K562 (cell line): ENCODE results near the gene MOCOS. TPM values are rescaled to one million over a fixed set of nuclear protein-coding genes. Genes with fewer than 3 reads are reported as not detected.

Source experiments
- ATAC-seq: fragments of 200-7000 bp; cut with Tn5 transposase; 3 replicates; pipeline ENCODE4 v1.9.1; 2020; ENCODE audit warnings: moderate library complexity
- BruUV-seq: library from RNA; stranded (reverse); fragments of 400-500 nt; replicated peaks from 2 replicates; lab custom pipeline; 2021; lab: Mats Ljungman, UMichigan
- CTCF ChIA-PET: fragments of 300-600 bp; formaldehyde crosslinking; extraction: SDS; loops from one replicate; lab custom pipeline; 2021; ENCODE audit warnings: low intra/inter-chr PET ratio; lab: Yijun Ruan, JAX
- POLR2A ChIA-PET: fragments of 300-600, 350-650 bp; sonication (Branson Sonifier 250); formaldehyde crosslinking; extraction: SDS; loops from one replicate; lab custom pipeline; 2021; ENCODE audit warnings: antibody characterized with exemption, inconsistent platforms; lab: Yijun Ruan, JAX
- DNase-seq, 4 experiments: peaks; one replicate each; pipeline versions ENCODE4 v3.0.0 to v3.0.0-alpha.2; 2011 to 2018; ENCODE audit warnings: low spot score in 3 of 4, mixed read lengths in 3 of 4; ENCODE audit errors: extremely low read depth in 1 of 4
- FAIRE-seq: peaks from 2 replicates; lab custom pipeline; 2011; peaks lifted over from hg19 to GRCh38; lab: Jason Lieb, UNC
- H2AFZ ChIP-seq: 2 replicates; pipeline ENCODE4 v1.6.0; 2011; ENCODE audit warnings: low read depth, low read length, control low read depth, inconsistent platforms
- H3K27ac ChIP-seq: fragments of 200-600 bp; 3 replicates; pipeline ENCODE4 v1.8.0; 2011; ENCODE audit warnings: low read depth, mild to moderate bottlenecking, control low read depth, inconsistent platforms, low read length, moderate library complexity, mixed read lengths; ENCODE audit errors: extremely low read depth
- H3K27me3 ChIP-seq, 2 experiments: fragments of 300-600 bp in 1 of 2; 2 replicates in 1 of 2; 3 replicates in 1 of 2; pipeline versions ENCODE4 v1.6.0 to v1.8.0; 2011; ENCODE audit warnings: inconsistent platforms in 2 of 2, low read length in 2 of 2, mild to moderate bottlenecking in 1 of 2, mixed read lengths in 1 of 2, moderate library complexity in 1 of 2; ENCODE audit not compliant: control insufficient read depth in 2 of 2, insufficient read depth in 2 of 2
- H3K36me3 ChIP-seq: fragments of 300-600 bp; 3 replicates; pipeline ENCODE4 v1.8.0; 2011; ENCODE audit warnings: mild to moderate bottlenecking, low read length, inconsistent platforms; ENCODE audit not compliant: control insufficient read depth, insufficient read depth
- H3K4me1 ChIP-seq, 2 experiments: fragments of 200-600 bp in 1 of 2; replicated peaks in 1 of 2; 2 replicates in 1 of 2; 3 replicates in 1 of 2; pipeline versions ENCODE4 v1.5.1 to v1.8.0; 2011; ENCODE audit warnings: inconsistent platforms in 2 of 2, low read length in 2 of 2, mild to moderate bottlenecking in 1 of 2, mixed read lengths in 1 of 2, moderate library complexity in 1 of 2; ENCODE audit not compliant: control insufficient read depth in 2 of 2, insufficient read depth in 2 of 2
- H3K4me2 ChIP-seq: 2 replicates; pipeline ENCODE4 v1.6.1; 2011; ENCODE audit warnings: low read length, control low read depth, inconsistent platforms, mixed read lengths; ENCODE audit not compliant: insufficient read depth
- H3K4me3 ChIP-seq: fragments of 200-600 bp; sonication (generic), shearing (Covaris generic); 2 replicates; pipeline ENCODE4 v1.5.1; 2016; ENCODE audit warnings: control low read depth, inconsistent platforms
- H3K79me2 ChIP-seq: fragments of 200-600 bp; 3 replicates; pipeline ENCODE4 v1.8.0; 2011; ENCODE audit warnings: low read length, inconsistent platforms; ENCODE audit not compliant: control insufficient read depth, insufficient read depth
- H3K9ac ChIP-seq, 2 experiments: 2 replicates each; pipeline versions ENCODE4 v1.6.0 to v1.6.1; 2011; ENCODE audit warnings: low read depth in 2 of 2, low read length in 2 of 2, control low read depth in 1 of 2, inconsistent platforms in 1 of 2, mild to moderate bottlenecking in 1 of 2, mixed read lengths in 1 of 2; ENCODE audit not compliant: insufficient read depth in 1 of 2
- H3K9me1 ChIP-seq: one replicate; pipeline ENCODE4 v1.6.0; 2011; ENCODE audit warnings: inconsistent platforms, mild to moderate bottlenecking, low read length, moderate library complexity; ENCODE audit not compliant: control insufficient read depth, insufficient read depth
- H3K9me3 ChIP-seq: replicated peaks from 2 replicates; pipeline ENCODE4 v1.5.1; 2011; ENCODE audit warnings: low read depth, low read length, inconsistent platforms; ENCODE audit not compliant: control insufficient read depth, insufficient read depth
- H4K20me1 ChIP-seq: replicated peaks from 2 replicates; pipeline ENCODE4 v1.6.1; 2011; ENCODE audit warnings: low read length, inconsistent platforms, mixed read lengths; ENCODE audit not compliant: control insufficient read depth, insufficient read depth
- BRF1 ChIP-seq: IDR thresholded peaks from 3 replicates; pipeline ENCODE4 v1.6.1; 2011; ENCODE audit warnings: borderline replicate concordance, mild to moderate bottlenecking; ENCODE audit not compliant: insufficient read length; ENCODE audit errors: extremely low read depth
- HLTF ChIP-seq: fragments of 450-650 bp; IDR thresholded peaks from 2 replicates; pipeline ENCODE4 v1.6.1; 2016
- KDM5B ChIP-seq: fragments of 200-600 bp; sonication (generic); IDR thresholded peaks from 2 replicates; pipeline ENCODE4 v1.6.1; 2012; ENCODE audit warnings: low read depth, mild to moderate bottlenecking, moderate library complexity, low read length, control low read depth, inconsistent platforms; ENCODE audit not compliant: insufficient replicate concordance
- RBM25 ChIP-seq: fragments of 200-400 bp; formaldehyde crosslinking; IDR thresholded peaks from 2 replicates; pipeline ENCODE4 v1.6.1; 2018; ENCODE audit warnings: low read length, low read depth, moderate library complexity; ENCODE audit not compliant: severe bottlenecking
- WGBS: fragments of 100-300 bp; shearing (Covaris generic); methylation state at CpG from one replicate; pipeline ENCODE4 v1.1.6; 2016; ENCODE audit warnings: low coverage, mixed read lengths; ENCODE audit not compliant: insufficient coverage; ENCODE audit errors: missing lambda C conversion rate; 5-methylcytosine and 5-hydroxymethylcytosine counted together
- in situ Hi-C: fragments of 300-500 bp; cut with MboI; formaldehyde crosslinking; loops from 4 replicates; pipeline ENCODE4 v1.15.0; 2018; ENCODE audit warnings: inconsistent platforms, mixed read lengths
- intact Hi-C: fragments of 100-400 bp; cut with micrococcal nuclease; formaldehyde crosslinking; loops from 2 replicates; pipeline ENCODE4 v1.14.2; 2022
- polyA plus RNA-seq, 8 experiments: library from polyadenylated mRNA; depleted of rRNA in 4 of 8; stranded (reverse) in 5 of 8; unstranded in 3 of 8; fragments of >200 nt; fragmentation: Nextera tagmentation in 2 of 8; fragmentation: Illumina TruSeq in 1 of 8; extraction: Ambion mirVana in 2 of 8; extraction: Trizol in 1 of 8; gene quantifications; 2 replicates each; pipeline versions ENCODE4 v1.2.1 to v1.2.3, GENCODE V29; 2011 to 2014; ENCODE audit warnings: inconsistent platforms in 1 of 8, missing spikeins in 1 of 8
- total RNA-seq, 7 experiments: library from RNA; depleted of rRNA in 6 of 7; stranded (reverse); fragments of >200 nt in 6 of 7; fragmentation: Illumina TruSeq in 2 of 7; extraction: Trizol in 2 of 7; gene quantifications; 2 replicates each; pipeline versions ENCODE4 v1.2.1 to v1.2.3, GENCODE V29; 2011 to 2021; ENCODE audit warnings: low replicate concordance in 1 of 7
- TF ChIP-seq, protein P1 (sequence below): fragments of 450-650 bp; IDR thresholded peaks from 2 replicates; pipeline ENCODE4 v1.7.0; 2016; ENCODE audit warnings: borderline replicate concordance
- TF ChIP-seq, protein P2 (sequence below): IDR thresholded peaks from 3 replicates; pipeline ENCODE4 v1.6.1; 2011; ENCODE audit warnings: borderline replicate concordance, mild to moderate bottlenecking; ENCODE audit not compliant: insufficient read length, insufficient read depth

The MOCOS gene
- total and polyA plus RNA-seq, 9 of the 15 experiments (the other 6 are each of a cell fraction or from before 2014, with no cell fraction given): 4.5 to 12.4 (median 9.1) TPM

GRCh38 chr18:36279001-36279400 is 91.7 kb downstream of the MOCOS start:
- no peaks in the 10 kb centered on the region for H3K79me2 ChIP-seq
- H4K20me1 ChIP-seq: no peaks in the 10 kb centered on the region
- ATAC-seq: peak; percentile 32
- intact Hi-C loops: no loop called here
- no peaks in the 10 kb centered on the region for H3K9me3 ChIP-seq
- H3K27ac ChIP-seq: no peak overlapping the region
- peaks cover 3 to 13% of the 10 kb centered on the region in 2 experiments; a peak in 3 of 5 replicates for H3K27me3 ChIP-seq
- no peak overlapping the region for H2AFZ ChIP-seq
- no peak for DNase-seq
- 4% methylated on average over 3 of the region's 3 CpGs for WGBS
- CTCF ChIA-PET: no interaction called here
- in situ Hi-C loops: no loop called here
- no peak overlapping the region for H3K4me2 ChIP-seq
- H3K9ac ChIP-seq: no peak overlapping the region
- TF ChIP-seq, protein P1, sequence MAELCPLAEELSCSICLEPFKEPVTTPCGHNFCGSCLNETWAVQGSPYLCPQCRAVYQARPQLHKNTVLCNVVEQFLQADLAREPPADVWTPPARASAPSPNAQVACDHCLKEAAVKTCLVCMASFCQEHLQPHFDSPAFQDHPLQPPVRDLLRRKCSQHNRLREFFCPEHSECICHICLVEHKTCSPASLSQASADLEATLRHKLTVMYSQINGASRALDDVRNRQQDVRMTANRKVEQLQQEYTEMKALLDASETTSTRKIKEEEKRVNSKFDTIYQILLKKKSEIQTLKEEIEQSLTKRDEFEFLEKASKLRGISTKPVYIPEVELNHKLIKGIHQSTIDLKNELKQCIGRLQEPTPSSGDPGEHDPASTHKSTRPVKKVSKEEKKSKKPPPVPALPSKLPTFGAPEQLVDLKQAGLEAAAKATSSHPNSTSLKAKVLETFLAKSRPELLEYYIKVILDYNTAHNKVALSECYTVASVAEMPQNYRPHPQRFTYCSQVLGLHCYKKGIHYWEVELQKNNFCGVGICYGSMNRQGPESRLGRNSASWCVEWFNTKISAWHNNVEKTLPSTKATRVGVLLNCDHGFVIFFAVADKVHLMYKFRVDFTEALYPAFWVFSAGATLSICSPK: no peak
- TF ChIP-seq KDM5B: no peak
- no peak for TF ChIP-seq RBM25
- TF ChIP-seq, protein P2, sequence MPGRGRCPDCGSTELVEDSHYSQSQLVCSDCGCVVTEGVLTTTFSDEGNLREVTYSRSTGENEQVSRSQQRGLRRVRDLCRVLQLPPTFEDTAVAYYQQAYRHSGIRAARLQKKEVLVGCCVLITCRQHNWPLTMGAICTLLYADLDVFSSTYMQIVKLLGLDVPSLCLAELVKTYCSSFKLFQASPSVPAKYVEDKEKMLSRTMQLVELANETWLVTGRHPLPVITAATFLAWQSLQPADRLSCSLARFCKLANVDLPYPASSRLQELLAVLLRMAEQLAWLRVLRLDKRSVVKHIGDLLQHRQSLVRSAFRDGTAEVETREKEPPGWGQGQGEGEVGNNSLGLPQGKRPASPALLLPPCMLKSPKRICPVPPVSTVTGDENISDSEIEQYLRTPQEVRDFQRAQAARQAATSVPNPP: no peak
- no peak for TF ChIP-seq BRF1
- TF ChIP-seq HLTF: no peak
- no peak for FAIRE-seq
- no peaks in the 10 kb centered on the region for H3K4me1 ChIP-seq
- no peak overlapping the region for H3K4me3 ChIP-seq
- no peaks in the 10 kb centered on the region for H3K9me1 ChIP-seq
- H3K36me3 ChIP-seq: no peaks in the 10 kb centered on the region
- BruUV-seq: no TSS peak
- POLR2A ChIA-PET: interaction anchor here (0.9 to 1.2 kb wide), 2 partner anchors 8 to 138 kb away, joined by 3 read pairs; no protein-coding TSS in a partner anchor
